Fibroblast of peridontal ligament (primary cell): ENCODE measurements around the gene KRTAP10-3.
"Not testable (repeated sequence)": the region's sequence is repeated elsewhere in the genome, so short reads cannot be mapped to it uniquely, and the experiment has no call there.

Experiments
- DNase-seq: peaks from one replicate; pipeline ENCODE4 v3.0.0-alpha.2; 2010; ENCODE audit errors: extremely low read depth

KRTAP10-3 gene

DNA sequence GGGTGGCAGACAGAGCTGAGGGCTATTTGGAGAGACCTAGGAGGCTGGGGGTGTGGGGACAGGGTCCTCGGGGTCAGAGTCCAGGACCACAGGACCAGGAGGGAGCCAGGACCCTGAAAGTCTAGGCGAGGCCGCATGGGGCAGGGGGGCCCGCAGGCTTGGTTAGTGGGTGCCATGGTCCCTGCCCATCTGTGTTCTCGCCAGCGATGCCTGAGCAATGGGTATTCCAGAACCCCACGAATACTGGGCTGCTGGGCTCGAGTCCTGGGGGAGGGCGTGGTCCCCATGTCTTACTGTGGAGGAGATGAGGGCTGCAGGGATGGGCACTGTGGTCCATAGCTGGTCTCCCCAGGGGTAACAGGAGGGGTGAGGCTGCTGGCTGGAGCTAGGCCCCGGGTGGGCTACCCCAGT lies 31.7 kb upstream of the KRTAP10-3 start:
- no peak for DNase-seq

DNA sequence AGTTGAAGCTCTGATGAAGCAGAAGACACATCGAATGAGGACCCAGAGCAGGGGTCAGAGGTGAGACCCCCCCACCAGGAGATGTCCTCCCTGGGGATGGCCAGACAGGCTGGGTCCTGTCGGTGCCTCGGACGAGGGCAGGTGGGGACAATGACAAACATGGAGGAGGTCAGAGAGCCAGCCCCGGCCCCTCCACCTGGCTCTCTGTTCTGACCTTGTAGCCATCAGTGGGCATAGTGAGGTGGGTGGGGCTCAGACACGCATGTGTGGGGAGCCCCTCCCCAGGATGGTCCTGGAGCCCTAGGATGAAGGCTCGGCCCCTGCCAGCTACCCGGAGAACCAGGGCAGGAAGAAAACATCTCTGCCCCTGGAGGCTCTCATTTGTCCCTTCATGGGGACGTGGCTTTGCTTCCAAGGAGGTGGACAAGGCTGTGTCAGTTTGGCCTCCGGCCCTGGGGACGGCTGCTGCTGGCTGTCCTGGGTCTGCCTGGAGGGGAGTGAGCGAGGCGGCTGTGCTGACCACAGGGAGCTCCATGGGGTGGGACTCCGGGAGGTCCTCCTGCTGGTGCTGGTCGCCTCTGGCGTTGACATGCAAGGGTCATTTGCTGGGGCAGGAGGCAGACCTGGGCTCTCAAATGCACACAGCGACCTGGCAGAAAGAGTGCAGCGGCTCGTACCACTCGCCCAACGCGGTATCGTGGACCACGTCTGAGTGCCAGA lies 31.2 kb upstream of the KRTAP10-3 start:
- no peak for DNase-seq

- DNase-seq = no peak
These were observed 30.5 kb upstream of the KRTAP10-3 start for GRCh38 chr21:44589094-44589493.

- no peak for DNase-seq
These were observed 27.3 kb upstream of the KRTAP10-3 start for GRCh38 chr21:44585892-44586291.

DNA sequence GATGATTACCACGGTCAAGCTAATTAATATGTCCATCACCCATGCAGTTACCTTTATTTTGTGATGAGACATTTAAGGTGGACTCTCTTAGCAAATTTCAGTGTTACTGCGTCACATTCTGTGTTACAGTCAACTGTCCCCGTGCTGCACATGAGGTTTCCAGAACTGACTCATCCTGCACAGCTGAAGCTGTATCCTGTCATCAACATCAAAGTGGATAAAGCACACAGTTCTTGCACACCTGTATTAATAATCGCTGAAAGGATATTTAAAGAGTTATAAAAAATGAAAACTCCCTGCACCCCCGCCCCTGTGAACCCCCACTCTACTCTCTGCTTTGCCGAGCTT lies 25.2 kb upstream of the KRTAP10-3 start:
- no peak for DNase-seq

DNA sequence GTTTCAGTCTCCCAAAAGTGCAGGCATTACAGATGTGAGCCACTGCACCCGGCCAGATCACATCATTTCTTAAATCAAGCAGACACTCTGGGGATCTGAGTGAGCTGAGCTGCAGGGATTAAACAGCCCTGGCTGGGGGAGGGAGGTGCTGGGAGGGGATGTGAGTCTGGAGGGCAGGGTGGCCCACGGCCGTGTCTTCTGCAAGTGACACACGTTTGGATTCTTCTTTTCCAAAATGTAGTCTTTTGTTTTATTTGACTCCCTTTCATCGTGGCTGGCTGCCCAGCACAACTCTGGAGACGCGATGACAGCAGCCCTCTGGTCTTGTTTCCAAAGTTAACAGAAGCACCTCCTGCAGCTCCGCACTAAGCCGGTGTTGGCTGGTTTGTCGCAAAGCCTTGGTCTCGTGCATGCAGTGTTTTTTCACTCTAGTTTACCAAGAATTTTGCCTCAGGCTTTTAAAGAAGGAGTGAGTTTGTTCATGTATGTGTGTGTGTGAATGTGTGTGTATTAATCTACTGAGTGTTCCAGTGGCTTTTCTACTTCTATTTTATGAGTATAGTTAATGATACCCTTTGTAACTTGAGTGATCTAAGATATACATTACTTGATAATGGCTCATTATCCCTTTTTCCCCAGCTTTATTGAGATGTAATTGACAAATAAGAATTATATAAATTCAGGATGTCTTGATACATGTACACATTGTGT lies 24.6 kb upstream of the KRTAP10-3 start:
- DNase-seq = no peak

GRCh38 chr21:44582055-44582454 lies 23.5 kb upstream of the KRTAP10-3 start:
- no peak for DNase-seq

- no peak for DNase-seq
These were observed 22.6 kb upstream of the KRTAP10-3 start for GRCh38 chr21:44581158-44581557.

DNA sequence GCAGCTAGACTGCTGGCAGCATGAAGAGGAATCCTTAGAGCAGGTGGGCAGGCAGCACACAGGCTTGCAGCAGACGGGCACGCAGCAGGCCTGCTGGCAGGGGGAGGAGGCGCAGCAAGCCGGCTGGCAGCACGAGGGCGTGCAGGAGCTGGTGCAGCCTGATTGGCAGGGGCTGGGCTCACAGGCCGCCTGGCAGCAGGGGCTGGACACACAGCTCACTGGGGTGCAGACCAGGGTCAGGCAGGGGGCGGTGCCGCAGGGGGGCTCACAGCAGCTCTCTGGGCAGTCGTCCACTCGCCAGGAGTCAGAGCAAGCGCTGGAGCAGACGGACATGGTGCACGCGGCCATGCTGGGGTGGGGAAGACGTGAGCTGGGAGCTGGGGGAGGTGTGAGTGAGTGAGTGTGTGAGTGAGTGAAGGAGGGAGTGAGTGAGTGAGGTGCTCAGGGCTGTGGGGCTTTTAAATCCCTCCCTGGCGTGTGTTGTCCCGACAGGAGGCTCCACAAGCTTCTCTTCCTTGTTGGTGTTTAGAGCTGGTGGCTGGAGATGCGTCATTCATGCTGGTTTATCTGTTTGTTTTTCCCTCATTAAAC lies 21.7 kb upstream of the KRTAP10-3 start, which contains the start of gene KRTAP10-5:
TSS of gene KRTAP10-5 (minus strand) at position 374 of the 591 bp plus-strand sequence. CDS start at position 348, 26 bp downstream.
- not testable (repeated sequence) for DNase-seq

DNA sequence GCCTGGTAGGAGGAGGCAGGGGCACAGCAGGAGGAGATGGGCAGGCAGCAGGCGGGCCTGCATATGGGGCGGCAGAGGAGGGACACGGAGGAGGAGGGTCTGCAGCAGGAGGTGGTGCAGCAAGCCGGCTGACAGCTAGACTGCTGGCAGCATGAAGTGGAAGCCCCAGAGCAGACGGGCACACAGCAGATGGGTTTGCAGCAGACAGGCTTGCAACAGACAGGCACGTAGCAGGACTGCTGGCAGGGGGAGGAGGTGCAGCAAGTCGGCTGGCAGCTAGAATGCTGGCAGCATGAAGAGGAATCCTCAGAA lies 21.2 kb upstream of the KRTAP10-3 start:
- DNase-seq = no peak

DNA sequence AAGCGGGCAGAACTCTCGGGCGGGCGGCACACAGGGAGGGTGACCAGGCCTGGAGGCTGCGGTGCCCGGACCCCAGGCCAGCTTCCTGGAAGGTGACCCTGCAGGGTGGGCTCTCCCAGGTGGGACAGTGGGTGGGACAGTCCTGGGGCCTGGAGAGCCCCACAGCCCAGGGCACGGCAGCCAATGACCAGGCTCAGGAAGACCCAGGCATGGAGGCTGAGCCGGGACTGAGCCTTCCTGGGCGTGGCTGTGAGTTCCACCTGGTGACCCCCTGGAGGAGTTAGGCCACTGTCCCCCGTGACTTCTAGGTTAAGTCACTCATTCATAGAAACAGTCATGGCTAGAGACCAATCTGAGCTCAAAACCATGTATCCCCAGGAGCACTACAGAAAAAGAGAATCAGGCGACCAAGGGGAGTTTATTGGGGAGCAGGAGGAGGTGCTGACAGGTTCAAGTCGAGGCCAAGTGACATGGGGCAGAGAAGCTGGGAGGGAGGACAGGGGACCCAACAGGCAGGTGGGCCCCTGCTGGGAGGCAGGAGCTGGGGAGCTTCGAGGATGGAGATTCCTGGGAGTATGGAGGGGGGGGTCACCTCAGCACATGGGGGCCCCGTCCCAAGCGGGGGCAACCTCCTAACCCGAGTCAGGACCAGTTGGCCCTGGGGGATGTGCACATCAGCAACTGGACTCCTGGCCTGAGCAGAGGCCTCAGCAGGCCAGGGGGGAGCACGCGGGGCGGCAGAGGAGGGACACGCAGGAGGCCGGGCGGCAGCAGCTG lies 20.6 kb upstream of the KRTAP10-3 start:
- no peak for DNase-seq

DNA sequence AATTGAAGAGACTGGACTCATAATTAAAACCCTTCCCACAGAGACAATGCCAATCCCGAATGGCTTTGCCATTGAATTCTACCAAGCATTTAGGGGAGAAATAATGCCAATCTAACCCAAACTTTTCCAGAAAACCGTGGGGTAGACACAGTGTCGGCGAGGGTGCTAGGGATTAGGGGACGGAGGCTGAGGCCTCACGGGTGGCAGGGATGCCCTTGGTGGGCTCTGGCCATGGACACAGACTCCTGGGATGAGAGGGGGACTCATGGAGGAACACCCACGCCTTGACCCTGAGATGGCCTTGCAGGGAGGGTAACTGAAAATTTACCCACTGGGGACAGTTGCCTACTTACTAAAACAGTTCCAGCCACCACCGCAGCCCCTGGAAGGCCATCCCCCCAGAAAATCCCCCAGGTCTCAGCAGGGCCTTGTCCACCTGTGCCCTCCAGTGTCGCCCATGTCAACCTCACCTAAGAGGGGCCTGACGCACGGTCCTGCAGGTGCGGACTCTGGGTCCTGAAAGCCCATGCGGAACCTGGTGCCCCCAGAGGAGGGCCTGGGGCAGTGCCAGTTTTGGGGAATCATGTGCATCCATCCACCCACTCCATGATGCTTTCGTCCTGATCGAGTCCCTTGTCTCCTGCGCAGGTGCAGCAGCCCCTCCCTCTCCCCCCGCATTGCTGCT lies 19.9 kb upstream of the KRTAP10-3 start:
- no peak for DNase-seq

GRCh38 chr21:44576025-44576420 lies 17.4 kb upstream of the KRTAP10-3 start:
- DNase-seq = no peak

DNA sequence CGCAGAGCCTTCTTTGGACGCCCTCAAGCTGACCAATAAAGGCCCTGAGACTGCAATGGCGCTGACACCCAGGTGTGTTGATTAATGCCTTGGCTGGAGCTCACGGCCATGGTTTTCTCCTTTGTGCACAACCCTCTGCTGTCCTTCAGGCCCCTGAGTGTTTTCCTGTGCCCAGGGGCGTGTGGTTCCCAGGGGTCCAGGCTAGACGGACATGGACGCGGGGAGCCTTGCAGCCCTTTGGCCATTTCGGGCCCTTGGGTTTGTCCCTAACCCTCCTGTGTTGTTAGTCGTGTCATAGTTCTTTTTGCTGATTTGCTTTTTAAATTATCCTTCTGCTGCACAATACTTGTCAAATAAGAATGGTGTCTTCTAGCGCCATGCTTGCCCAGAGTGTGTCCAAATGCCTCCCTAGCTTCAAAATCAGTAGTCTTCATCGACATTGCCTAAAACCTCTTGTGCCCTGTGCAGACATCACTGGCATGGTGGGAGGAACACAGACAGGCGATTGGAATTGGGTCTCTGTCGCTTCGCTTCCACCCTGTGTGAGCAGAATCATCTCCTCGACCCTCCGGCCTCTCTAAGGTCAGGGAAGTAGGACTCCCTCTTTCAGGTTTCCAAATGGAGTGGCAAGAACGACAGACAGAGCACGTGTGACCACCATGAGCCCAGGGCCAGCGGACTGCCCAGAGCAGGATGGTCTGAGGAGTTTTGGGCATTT lies 16.9 kb upstream of the KRTAP10-3 start:
- no peak for DNase-seq

GRCh38 chr21:44574457-44575306 lies 16.1 kb upstream of the KRTAP10-3 start:
- no peak for DNase-seq

DNA sequence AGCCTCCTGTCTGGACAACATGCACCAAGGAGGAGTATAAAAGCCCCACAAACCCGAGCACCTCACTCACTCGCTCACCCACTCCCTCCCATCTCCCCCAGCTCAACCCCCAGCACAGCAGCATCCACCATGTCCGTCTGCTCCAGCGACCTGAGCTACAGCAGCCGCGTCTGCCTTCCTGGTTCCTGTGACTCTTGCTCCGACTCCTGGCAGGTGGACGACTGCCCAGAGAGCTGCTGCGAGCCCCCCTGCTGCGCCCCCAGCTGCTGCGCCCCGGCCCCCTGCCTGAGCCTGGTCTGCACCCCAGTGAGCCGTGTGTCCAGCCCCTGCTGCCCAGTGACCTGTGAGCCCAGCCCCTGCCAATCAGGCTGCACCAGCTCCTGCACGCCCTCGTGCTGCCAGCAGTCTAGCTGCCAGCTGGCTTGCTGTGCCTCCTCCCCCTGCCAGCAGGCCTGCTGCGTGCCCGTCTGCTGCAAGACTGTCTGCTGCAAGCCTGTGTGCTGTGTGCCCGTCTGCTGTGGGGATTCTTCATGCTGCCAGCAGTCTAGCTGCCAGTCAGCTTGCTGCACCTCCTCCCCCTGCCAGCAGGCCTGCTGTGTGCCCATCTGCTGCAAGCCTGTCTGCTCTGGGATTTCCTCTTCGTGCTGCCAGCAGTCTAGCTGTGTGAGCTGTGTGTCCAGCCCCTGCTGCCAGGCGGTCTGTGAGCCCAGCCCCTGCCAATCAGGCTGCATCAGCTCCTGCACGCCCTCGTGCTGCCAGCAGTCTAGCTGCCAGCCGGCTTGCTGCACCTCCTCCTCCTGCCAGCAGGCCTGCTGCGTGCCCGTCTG lies 15.2 kb upstream of the KRTAP10-3 start, which contains the start of gene KRTAP10-4:
TSS of gene KRTAP10-4 (plus strand) at position 100 of the 827 bp plus-strand sequence. CDS start at position 130, 30 bp downstream.
- not testable (repeated sequence) for DNase-seq

DNA sequence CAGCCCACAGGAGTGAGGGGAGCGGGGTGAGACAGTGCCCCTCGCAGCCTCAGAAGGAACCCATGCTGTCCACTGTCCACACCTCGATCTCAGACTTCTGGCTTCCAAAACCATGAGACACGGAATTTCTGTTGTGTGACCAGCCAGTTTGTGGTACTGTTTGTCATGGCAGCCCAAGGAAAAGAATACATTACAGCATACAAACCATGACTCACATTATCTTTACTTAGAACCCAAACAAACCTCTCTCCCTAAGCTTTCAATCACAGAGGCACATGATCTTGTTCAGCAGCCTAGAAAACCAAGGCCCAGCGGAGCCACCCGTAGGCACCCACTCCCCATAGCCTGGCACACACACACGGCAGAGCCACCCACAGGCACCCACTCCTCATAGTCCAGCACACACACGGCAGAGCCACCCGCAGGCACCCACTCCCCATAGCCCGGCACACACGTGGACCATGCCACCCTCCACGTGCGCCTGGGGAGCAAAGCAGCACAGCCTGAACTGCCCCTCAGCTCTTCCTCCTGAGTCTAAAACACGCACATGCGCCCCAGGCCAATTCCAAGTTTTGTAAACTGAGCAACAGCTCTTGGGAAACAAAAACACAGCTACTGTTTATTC lies 14.5 kb upstream of the KRTAP10-3 start:
- DNase-seq = no peak
